ENCODE results near the gene CYTL1. TPM values are rescaled to one million over a fixed set of nuclear protein-coding genes. Genes with fewer than 3 reads are reported as not detected.

CYTL1 gene
- total RNA-seq, 2 donors from 2014 or later, result 2.2 to 3.7 TPM

DNA sequence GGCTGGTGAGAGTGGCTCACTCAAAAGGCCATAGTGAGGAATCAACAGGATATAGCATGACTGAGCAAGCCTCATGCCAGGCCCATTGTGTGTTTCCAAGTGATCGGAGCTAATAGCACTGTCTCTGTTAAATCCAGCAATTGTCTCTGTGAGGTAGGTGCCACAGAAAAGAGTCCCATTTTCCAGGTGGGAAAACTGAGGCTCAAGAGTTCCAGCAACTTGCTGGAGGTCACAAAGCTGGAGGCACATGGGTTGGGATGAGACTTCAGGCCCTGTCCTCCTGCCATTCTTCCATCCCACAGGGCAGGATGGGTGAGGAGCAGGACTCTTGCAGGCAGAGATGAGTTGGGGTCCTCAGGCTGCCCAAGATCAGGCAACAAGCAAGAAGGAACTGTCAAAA lies 1.1 kb upstream of the CYTL1 start:
- Histone ChIP-seq H3K27me3 (ENCODE audit: control insufficient read depth, insufficient read depth, low read length, poor library complexity, severe bottlenecking) (peaks cover 9% of the 10 kb centered on the region), H3K9me3 (ENCODE audit: control insufficient read depth, low read length) (no peaks in the 10 kb centered on the region), H3K36me3 (ENCODE audit: control insufficient read depth, insufficient read depth, low read length) (no peaks in the 10 kb centered on the region), H3K4me3 (ENCODE audit: low read length) (no peak overlapping the region), H3K27ac (ENCODE audit: low read depth, low read length) (no peak overlapping the region), H3K4me1 (ENCODE audit: control insufficient read depth, insufficient read depth, low read length) (no peaks in the 10 kb centered on the region), H3K9ac (ENCODE audit: extremely low read depth, low read length, poor library complexity, severe bottlenecking) (no peak overlapping the region)
- Mint-ChIP-seq H3K4me1 (no peaks in the 10 kb centered on the region), H3K9me3 (peaks cover 2% of the 10 kb centered on the region), H3K27ac (no peak overlapping the region), H3K4me3 (no peak overlapping the region), H3K36me3 (ENCODE audit: low read depth) (no peaks in the 10 kb centered on the region), H3K27me3 (ENCODE audit: insufficient read depth) (peaks cover 7% of the 10 kb centered on the region)
- WGBS, 2 experiments (ENCODE audit: insufficient coverage in 1 of 2, insufficient read length in 1 of 2), result 91 to 100% methylated on average over 1 of the region's 1 CpG
- DNase-seq, result no peak
- TF ChIP-seq, protein P1, sequence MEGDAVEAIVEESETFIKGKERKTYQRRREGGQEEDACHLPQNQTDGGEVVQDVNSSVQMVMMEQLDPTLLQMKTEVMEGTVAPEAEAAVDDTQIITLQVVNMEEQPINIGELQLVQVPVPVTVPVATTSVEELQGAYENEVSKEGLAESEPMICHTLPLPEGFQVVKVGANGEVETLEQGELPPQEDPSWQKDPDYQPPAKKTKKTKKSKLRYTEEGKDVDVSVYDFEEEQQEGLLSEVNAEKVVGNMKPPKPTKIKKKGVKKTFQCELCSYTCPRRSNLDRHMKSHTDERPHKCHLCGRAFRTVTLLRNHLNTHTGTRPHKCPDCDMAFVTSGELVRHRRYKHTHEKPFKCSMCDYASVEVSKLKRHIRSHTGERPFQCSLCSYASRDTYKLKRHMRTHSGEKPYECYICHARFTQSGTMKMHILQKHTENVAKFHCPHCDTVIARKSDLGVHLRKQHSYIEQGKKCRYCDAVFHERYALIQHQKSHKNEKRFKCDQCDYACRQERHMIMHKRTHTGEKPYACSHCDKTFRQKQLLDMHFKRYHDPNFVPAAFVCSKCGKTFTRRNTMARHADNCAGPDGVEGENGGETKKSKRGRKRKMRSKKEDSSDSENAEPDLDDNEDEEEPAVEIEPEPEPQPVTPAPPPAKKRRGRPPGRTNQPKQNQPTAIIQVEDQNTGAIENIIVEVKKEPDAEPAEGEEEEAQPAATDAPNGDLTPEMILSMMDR (conservative IDR thresholded peaks at IDR 0.05), result no peak

DNA sequence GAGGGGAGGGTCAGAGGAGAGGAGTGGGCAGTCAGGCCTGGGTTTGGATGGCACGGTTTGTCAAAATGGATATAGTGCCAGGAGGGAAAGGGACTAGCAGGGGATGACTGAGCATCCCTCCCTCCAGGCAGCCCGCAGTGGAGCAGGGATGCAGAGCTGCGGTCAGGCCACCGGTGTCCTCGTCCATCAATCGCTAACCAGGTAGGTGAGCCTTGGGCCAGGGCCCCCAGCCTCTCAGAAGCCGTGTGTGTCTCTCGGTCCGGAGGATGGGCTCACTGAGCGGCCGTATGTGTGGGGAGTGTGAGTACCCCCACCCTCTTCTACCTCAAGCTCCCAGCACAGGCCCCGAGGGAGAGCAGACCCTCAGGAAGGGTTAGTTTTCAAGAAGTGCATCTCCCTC lies 538 bp upstream of the CYTL1 start:
- no peak for DNase-seq
- H3K9me3 ChIP-seq (ENCODE audit: control insufficient read depth, low read length), result no peaks in the 10 kb centered on the region
- Mint-ChIP-seq H3K4me1 (no peaks in the 10 kb centered on the region), H3K9me3 (peaks cover 2% of the 10 kb centered on the region), H3K27me3 (ENCODE audit: insufficient read depth) (peaks cover 7% of the 10 kb centered on the region), H3K27ac (no peak overlapping the region), H3K4me3 (peak overlapping the region; percentile 49), H3K36me3 (ENCODE audit: low read depth) (no peaks in the 10 kb centered on the region)
- no peaks in the 10 kb centered on the region for H3K4me1 ChIP-seq (ENCODE audit: control insufficient read depth, insufficient read depth, low read length)
- H3K36me3 ChIP-seq (ENCODE audit: control insufficient read depth, insufficient read depth, low read length), result no peaks in the 10 kb centered on the region
- no peak overlapping the region for H3K4me3 ChIP-seq (ENCODE audit: low read length)
- H3K9ac ChIP-seq (ENCODE audit: extremely low read depth, low read length, poor library complexity, severe bottlenecking), result no peak overlapping the region
- no peak overlapping the region for H3K27ac ChIP-seq (ENCODE audit: low read depth, low read length)
- WGBS, 2 experiments (ENCODE audit: insufficient coverage in 1 of 2, insufficient read length in 1 of 2), result 90 to 93% methylated on average over 2 to 12 of the region's 12 CpGs
- TF ChIP-seq, protein P1 (conservative IDR thresholded peaks at IDR 0.05), result no peak
- H3K27me3 ChIP-seq (ENCODE audit: control insufficient read depth, insufficient read depth, low read length, poor library complexity, severe bottlenecking), result peaks cover 9% of the 10 kb centered on the region

DNA sequence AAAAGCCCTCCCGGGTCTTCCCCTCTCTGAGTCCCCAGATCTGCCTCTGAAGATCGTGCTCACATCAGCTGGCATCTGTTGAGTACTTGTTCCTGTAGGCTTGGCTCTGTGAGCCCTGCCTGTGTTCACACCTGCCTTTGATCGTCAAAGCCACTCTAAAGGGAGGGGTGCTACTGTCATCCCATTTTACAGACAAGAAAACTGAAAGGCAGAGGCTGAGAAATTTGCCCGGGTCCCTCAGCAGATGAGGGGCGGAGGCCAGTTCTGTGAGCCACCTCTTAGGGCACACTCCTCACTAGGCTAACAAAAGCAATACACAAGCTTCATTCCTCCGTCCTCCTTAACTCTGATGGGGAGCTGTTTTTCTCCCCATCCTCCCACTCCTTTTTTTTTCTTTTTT lies 655 bp downstream of the CYTL1 start:
- 78 to 79% methylated on average over 5 to 6 of the region's 6 CpGs for WGBS, 2 experiments (ENCODE audit: insufficient coverage in 1 of 2, insufficient read length in 1 of 2)
- no peaks in the 10 kb centered on the region for H3K4me1 Mint-ChIP-seq
- peak overlapping the region; percentile 49 for H3K4me3 Mint-ChIP-seq
- DNase-seq, result peak; percentile 54
- H3K36me3 Mint-ChIP-seq (ENCODE audit: low read depth), result no peaks in the 10 kb centered on the region
- peaks cover 2% of the 10 kb centered on the region for H3K9me3 Mint-ChIP-seq
- H3K27me3 ChIP-seq (ENCODE audit: control insufficient read depth, insufficient read depth, low read length, poor library complexity, severe bottlenecking), result peaks cover 9% of the 10 kb centered on the region
- H3K36me3 ChIP-seq (ENCODE audit: control insufficient read depth, insufficient read depth, low read length), result no peaks in the 10 kb centered on the region
- H3K9me3 ChIP-seq (ENCODE audit: control insufficient read depth, low read length), result no peaks in the 10 kb centered on the region
- H3K9ac ChIP-seq (ENCODE audit: extremely low read depth, low read length, poor library complexity, severe bottlenecking), result no peak overlapping the region
- H3K27me3 Mint-ChIP-seq (ENCODE audit: insufficient read depth), result peaks cover 7% of the 10 kb centered on the region
- no peak overlapping the region for H3K27ac Mint-ChIP-seq
- H3K27ac ChIP-seq (ENCODE audit: low read depth, low read length), result no peak overlapping the region
- no peak overlapping the region for H3K4me3 ChIP-seq (ENCODE audit: low read length)
- H3K4me1 ChIP-seq (ENCODE audit: control insufficient read depth, insufficient read depth, low read length), result no peaks in the 10 kb centered on the region
- TF ChIP-seq, protein P1 (conservative IDR thresholded peaks at IDR 0.05), result no peak
